ENCODE data around the gene STX10.

The STX10 gene

DNA sequence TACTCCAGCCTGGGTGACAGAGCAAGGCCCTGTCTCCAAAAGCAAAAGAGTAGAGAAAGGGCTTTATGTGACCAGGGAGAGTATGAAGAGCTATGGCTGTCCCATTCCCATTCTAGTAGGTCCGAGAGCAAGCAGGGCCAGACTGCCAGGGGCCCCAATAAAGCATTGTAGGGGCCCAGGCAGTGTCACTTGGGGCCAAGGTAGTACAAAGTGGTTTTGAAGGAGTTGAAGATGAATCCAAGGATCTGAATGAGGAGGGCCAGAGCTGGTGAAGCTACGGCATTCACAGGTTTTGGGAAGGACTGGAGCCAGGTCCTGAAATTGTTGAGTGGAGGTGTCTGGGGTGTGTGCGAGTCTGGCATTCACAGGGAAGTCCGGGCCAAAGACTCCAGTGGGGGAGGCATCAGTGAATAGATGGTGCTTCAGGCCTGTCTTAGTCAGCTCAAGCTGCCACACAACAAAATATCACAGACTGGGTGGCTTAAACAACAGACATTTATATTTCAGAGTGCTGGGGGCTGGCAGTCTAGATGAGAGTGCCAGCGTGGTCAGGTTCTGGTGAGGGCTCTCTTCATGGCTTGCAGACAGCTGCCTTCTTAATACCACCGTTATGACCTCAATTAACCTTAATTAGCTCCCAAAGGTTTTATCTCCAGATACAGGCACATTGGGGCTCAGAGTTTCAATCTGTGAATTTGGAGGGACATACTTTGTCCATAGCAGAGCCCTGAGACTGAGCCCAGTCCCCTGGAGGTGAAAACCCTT, 22.2 kb downstream of the STX10 start:
- no peak overlapping the region for H3K4me3 ChIP-seq (ENCODE audit: low read depth, low read length)
- H3K27ac ChIP-seq = no peak overlapping the region
- no peaks in the 10 kb centered on the region for H3K9me3 ChIP-seq (ENCODE audit: control insufficient read depth, low read length)
- TF ChIP-seq, protein P1, sequence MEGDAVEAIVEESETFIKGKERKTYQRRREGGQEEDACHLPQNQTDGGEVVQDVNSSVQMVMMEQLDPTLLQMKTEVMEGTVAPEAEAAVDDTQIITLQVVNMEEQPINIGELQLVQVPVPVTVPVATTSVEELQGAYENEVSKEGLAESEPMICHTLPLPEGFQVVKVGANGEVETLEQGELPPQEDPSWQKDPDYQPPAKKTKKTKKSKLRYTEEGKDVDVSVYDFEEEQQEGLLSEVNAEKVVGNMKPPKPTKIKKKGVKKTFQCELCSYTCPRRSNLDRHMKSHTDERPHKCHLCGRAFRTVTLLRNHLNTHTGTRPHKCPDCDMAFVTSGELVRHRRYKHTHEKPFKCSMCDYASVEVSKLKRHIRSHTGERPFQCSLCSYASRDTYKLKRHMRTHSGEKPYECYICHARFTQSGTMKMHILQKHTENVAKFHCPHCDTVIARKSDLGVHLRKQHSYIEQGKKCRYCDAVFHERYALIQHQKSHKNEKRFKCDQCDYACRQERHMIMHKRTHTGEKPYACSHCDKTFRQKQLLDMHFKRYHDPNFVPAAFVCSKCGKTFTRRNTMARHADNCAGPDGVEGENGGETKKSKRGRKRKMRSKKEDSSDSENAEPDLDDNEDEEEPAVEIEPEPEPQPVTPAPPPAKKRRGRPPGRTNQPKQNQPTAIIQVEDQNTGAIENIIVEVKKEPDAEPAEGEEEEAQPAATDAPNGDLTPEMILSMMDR (IDR thresholded peaks at IDR 0.05) = no peak
- no peaks in the 10 kb centered on the region for H3K27me3 ChIP-seq (ENCODE audit: control insufficient read depth, insufficient read depth, low read length)
- H3K36me3 ChIP-seq (ENCODE audit: control insufficient read depth, insufficient read depth, low read length) = no peaks in the 10 kb centered on the region
- H3K4me2 ChIP-seq (ENCODE audit: low read length) = no peak overlapping the region
- no peak overlapping the region for H3K9ac ChIP-seq
- no peak overlapping the region for H2AFZ ChIP-seq
- peaks cover 28% of the 10 kb centered on the region for H3K79me2 ChIP-seq
- H3K4me1 ChIP-seq = no peaks in the 10 kb centered on the region

DNA sequence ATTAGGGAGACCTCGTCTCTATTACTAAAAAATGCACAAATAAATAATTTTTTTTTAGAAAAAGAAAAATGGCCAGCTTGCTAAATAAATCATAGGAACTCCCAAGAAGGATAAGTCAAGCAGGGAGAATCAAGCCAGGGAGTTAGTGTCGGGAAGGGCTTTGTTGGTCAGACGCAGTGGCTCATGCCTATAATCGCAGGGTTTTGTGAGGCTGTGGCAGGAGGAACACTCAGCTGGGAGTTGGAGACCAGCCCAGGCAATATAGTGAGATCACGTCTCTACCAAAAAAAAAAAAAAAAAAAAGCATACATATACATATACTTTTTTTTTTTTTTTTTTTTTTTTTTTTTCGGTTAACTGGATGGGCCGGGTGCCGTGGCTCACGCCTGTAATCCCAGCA, 23.1 kb downstream of the STX10 start:
- H3K4me2 ChIP-seq (ENCODE audit: low read length) = no peak overlapping the region
- H3K9ac ChIP-seq = no peak overlapping the region
- peaks cover 28% of the 10 kb centered on the region for H3K79me2 ChIP-seq
- H3K27me3 ChIP-seq (ENCODE audit: control insufficient read depth, insufficient read depth, low read length) = no peaks in the 10 kb centered on the region
- TF ChIP-seq, protein P1 (IDR thresholded peaks at IDR 0.05) = no peak
- no peak overlapping the region for H3K27ac ChIP-seq
- H2AFZ ChIP-seq = no peak overlapping the region
- H3K36me3 ChIP-seq (ENCODE audit: control insufficient read depth, insufficient read depth, low read length) = no peaks in the 10 kb centered on the region
- H3K4me1 ChIP-seq = no peaks in the 10 kb centered on the region
- no peaks in the 10 kb centered on the region for H3K9me3 ChIP-seq (ENCODE audit: control insufficient read depth, low read length)
- H3K4me3 ChIP-seq (ENCODE audit: low read depth, low read length) = no peak overlapping the region

DNA sequence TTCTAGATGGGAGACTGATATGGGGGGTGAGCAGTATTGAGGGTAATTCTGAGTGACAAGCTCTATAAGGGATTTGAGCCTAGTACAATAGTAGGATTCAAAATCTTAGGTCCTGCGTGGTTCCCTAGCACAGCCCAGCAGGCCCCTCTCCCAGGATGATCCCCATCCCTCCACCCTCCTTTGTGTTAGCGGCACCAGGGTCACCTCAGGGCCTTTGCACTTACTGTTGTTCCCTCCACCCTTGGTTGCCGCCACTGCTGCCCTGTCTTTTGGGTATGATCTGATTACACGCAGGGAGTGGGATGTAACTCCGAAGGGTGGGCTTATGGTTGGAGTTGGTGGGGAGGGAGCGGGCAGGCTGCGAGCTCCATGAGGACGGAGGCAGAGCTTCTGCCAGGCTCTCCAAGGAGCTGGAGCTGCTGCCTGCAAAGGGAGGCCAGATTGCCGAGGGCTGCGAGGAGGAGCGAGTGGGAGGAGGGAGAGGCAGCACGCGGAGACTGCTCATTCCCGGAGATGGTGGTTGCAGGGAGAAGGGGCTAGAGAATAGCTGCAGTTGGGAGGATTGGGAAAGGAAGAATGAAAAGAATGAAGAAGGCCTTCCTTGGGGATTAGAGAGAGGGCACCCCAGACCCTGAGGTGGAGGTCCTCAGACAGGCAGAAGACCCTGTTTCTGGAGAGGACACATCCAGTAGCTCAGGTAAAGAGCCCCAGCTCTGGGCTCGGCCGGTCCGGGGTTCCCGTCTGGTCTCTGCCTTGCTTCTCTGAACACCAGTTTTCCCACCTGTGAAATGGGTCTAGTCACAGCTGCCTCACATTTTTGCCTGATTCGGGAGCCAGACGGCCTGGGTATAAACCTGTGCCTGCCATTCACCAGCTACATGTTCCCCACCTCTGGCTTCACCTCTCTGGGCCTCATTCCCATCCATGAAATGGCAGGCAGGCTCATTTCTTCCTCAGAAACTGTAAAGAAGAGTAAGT, 26.9 kb downstream of the STX10 start:
- Histone ChIP-seq H3K4me1 (peaks cover 8% of the 10 kb centered on the region), H3K79me2 (peaks cover 31% of the 10 kb centered on the region), H3K4me2 (ENCODE audit: low read length) (no peak overlapping the region), H3K9ac (no peak overlapping the region), H2AFZ (no peak overlapping the region), H3K9me3 (ENCODE audit: control insufficient read depth, low read length) (no peaks in the 10 kb centered on the region), H3K27ac (no peak overlapping the region), H3K27me3 (ENCODE audit: control insufficient read depth, insufficient read depth, low read length) (no peaks in the 10 kb centered on the region), H3K4me3 (ENCODE audit: low read depth, low read length) (no peak overlapping the region), H3K36me3 (ENCODE audit: control insufficient read depth, insufficient read depth, low read length) (no peaks in the 10 kb centered on the region)
- TF ChIP-seq, protein P1 (IDR thresholded peaks at IDR 0.05) = no peak

DNA sequence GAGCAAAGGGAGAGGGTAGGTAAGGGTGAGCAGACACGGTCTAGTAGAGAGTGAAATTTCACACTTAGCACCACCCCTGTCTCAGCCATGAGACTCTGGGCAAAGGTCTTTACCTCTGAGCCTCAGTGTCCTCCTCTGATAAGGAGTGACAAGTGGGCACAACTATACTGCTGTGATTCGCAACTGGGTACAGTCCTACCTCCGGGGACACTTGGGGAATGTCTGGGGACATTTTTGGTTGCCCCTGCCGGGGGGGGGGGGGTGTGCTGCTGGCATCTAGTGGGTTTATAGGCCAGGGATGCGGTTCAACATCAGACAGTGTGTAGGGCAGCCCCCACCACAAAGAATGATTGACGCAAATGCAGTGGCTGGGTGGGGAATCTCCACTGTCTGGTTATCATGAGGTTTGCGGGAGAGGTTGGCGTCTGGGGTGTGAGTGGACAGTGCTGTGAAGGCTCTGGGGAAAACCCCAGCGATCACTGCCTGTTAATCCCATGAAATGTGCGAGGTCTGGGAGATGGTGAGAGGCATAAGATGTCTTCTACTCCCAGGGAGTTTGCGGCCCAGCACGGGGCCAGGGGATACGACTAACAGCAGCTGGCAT, 27.8 kb downstream of the STX10 start:
- H3K27ac ChIP-seq = no peak overlapping the region
- no peaks in the 10 kb centered on the region for H3K27me3 ChIP-seq (ENCODE audit: control insufficient read depth, insufficient read depth, low read length)
- peaks cover 28% of the 10 kb centered on the region for H3K79me2 ChIP-seq
- H3K9me3 ChIP-seq (ENCODE audit: control insufficient read depth, low read length) = no peaks in the 10 kb centered on the region
- H3K36me3 ChIP-seq (ENCODE audit: control insufficient read depth, insufficient read depth, low read length) = no peaks in the 10 kb centered on the region
- no peak overlapping the region for H3K4me2 ChIP-seq (ENCODE audit: low read length)
- H3K9ac ChIP-seq = no peak overlapping the region
- peaks cover 8% of the 10 kb centered on the region for H3K4me1 ChIP-seq
- no peak overlapping the region for H3K4me3 ChIP-seq (ENCODE audit: low read depth, low read length)
- H2AFZ ChIP-seq = no peak overlapping the region
- TF ChIP-seq, protein P1 (IDR thresholded peaks at IDR 0.05) = no peak
